NCI-H146 treated with DMSO at 0.1 percent for 48 hours (cell line): ENCODE measurements around the gene PFN4.
"Not testable (repeated sequence)": the region's sequence is repeated elsewhere in the genome, so short reads cannot be mapped to it uniquely, and the experiment has no call there.

Source experiments
- DNase-seq: peaks from one replicate; lab custom pipeline; 2025; ENCODE audit not compliant: unreplicated experiment; lab: John Stamatoyannopoulos, UW

PFN4 gene

GRCh38 chr2:24115057-24115456 lies 8.1 kb downstream of the PFN4 start:
- DNase-seq: no peak

DNA sequence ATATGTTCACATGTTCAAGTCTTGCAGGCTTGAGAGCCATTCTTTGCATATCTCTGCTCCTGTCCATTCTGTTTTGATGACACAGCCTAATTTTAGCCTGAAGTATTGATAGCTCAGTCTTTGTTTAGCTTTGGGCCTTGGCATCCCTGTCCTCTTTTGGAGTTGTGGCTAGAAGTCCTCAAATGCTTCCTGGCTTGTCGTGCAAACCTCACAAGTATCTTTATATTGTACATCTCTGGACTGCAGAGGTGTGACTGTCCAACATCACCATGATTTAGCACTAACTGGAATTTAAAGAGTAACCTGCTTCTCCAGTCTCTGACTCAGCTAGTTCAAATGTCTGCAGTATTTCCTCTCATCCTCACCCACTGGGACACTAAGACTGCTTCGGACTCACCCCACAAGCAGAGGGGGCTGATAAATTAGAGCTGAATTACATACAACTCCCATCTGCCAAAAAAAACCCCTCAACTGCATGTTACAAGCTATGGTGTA lies 11.7 kb downstream of the PFN4 start:
- no peak for DNase-seq

- DNase-seq: no peak
These were observed 12.4 kb downstream of the PFN4 start for GRCh38 chr2:24110660-24111303.

DNA sequence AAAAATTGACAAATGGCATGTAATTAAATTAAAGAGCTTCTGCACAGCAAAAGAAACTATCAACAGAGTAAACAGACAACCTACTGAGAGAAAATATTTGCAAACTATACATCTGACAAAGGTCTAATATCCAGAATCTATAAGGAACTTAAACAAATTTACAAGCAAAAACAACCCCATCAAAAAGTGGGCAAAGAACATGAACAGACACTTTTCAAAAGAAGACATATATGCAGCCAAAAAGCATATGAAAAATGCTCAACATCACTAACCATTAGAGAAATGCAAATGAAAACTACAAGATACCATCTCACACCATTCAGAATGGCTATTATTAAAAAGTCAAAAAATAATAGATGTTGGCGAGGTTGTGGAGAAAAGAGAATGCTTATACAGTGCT lies 13.7 kb downstream of the PFN4 start:
- not testable (repeated sequence) for DNase-seq

GRCh38 chr2:24107336-24107735 lies 15.8 kb downstream of the PFN4 start:
- no peak for DNase-seq

DNA sequence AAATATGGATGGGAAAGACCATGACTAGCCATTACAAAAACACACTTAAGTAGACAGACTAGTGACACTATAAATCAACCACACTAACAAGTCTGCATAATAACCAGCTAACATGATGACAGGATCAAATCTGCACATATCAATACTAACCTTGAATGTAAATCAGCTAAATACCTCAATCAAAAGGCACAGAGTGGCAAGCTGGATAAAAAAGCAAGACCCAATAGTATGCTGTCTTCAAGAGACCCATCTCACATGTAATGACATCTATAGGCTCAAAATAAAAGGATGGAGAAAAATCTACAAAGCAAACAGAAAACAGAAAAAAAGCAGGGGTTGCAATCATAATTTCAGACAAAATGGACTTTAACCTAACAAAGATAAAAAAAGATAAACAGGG lies 16.3 kb downstream of the PFN4 start:
- no peak for DNase-seq

GRCh38 chr2:24105816-24106215 lies 17.3 kb downstream of the PFN4 start:
- DNase-seq: no peak

GRCh38 chr2:24104906-24105305 lies 18.2 kb downstream of the PFN4 start:
- no peak for DNase-seq

GRCh38 chr2:24104110-24104650 lies 19.0 kb downstream of the PFN4 start:
- no peak for DNase-seq

GRCh38 chr2:24102677-24103076 lies 20.5 kb downstream of the PFN4 start:
- no peak for DNase-seq

- no peak for DNase-seq
These were observed 21.1 kb downstream of the PFN4 start for GRCh38 chr2:24101992-24102391.

- DNase-seq: not testable (repeated sequence)
These were observed 22.4 kb downstream of the PFN4 start for GRCh38 chr2:24100732-24101131.

GRCh38 chr2:24095171-24095677 lies 27.9 kb downstream of the PFN4 start:
- not testable (repeated sequence) for DNase-seq

DNA sequence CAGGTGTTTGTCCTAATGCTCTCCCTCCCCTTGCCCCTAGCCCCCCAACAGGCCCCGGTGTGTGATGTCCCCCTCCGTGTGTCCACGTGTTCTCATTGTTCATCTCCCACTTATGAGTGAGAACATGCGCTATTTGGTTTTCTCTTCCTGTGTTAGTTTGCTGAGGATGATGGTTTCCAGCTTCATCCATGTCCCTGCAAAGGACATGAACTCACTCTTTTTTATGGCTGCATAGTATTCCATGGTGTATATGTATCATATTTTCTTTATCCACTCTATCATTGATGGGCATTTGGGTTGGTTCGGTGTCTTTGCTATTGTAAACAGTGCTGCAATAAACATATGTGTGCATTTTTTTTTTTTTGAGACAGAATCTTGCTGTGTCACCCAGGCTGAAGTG lies 29.9 kb downstream of the PFN4 start:
- not testable (repeated sequence) for DNase-seq

DNA sequence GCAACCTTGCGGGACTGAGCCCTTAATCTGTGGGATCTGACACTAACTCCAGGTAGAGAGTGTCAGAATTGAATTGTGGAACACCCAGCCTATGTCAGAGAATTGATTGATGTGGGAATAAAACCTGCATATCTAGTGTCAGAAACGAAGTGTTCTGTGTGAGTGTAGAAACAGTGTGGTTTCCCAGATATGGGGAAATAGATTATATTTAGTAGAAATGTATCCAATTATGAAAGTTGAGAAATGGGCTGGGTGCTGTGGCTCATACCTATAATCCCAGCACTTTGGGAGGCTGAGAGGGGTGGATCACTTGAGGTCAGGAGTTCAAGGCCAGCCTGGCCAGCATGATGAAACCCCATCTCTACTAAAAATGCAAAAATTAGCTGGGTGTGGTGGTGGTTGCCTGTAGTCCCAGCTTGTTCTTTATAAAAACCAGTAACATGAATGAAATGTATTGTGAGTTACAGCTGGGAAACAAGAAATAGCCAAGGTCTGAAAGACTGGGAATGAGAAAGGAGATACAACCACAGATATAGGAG lies 34.2 kb downstream of the PFN4 start:
- no peak for DNase-seq

DNA sequence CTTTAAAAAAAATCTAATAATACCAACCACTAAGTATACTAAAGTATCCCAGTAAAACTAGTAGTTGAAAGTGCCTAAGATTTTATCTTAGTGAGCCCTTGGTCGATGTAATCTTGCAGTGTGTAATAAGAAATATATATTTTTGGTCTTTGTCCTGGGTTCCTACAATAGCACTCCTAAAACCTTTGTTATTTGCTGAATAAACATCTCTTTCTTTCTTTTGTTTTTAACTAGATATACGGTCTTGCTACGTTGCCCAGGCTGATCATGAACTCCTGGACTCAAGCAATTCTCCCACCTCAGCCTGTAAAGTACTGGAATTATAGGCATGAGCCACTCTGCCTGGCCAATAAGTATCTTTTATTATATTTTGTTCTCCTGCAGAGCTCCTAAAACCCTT lies 36.1 kb downstream of the PFN4 start:
- no peak for DNase-seq

GRCh38 chr2:24086241-24086640 lies 36.9 kb downstream of the PFN4 start:
- no peak for DNase-seq

DNA sequence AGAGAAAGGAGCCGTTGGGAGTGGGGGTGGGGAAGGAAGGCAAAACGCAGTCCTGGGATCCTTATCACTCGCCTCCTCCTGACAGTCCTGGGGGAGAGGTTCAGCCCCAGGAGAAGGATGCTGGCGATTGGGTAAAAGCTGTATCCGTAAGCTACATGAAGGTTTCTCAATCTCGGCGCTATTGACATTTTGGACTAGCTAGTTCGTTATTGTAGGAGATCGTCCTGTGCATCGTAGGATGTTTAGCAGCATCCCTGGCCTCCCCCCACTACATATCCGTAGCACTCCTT lies 38.0 kb downstream of the PFN4 start:
- DNase-seq: no peak

GRCh38 chr2:24084386-24085199 lies 38.5 kb downstream of the PFN4 start, which contains the start of gene TP53I3:
Gene TP53I3, minus strand, starts transcription at chr2:24084834. Its CDS starts 508 bp downstream, at chr2:24084326.
- peak; percentile 82 for DNase-seq

DNA sequence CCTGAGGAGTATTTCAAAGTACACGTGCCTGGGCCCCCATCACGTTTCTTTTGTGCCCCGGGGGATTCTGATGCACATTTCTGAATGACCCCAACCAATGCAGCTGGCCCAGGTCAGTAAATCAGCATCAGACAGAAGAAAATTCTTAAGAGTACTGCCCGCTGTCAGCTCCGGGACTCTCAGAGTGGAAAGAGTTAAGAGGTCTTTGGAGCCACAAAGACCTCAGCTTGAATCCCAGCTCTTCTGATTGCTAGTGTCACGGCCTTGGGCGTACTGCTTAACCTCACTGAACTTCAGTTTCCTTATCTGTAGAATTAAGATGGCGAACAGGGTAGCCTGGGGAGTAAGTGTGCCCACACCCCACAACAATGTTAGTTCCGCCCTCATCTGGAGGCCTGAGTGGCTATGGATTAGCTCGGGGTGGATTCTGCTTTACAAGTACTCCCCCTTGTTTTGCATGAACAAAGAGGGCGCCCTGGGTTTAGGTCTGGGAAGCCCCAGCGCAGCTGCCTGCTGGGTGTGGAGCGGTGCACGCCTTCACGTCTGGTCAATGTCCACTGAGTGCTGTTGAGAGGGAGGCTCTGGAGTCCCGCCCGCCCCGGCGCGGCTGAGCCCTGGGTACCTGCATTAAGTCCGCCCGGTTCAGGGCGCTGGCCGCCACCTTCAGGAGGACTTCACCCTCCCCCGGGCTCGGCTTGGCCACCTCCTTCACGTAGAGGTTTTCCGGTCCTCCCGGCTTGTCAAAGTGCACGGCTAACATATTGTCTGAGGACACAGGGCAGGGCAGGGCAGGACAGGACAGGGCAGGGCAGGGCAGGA lies 39.4 kb downstream of the PFN4 start:
- DNase-seq: peak; percentile 91
